ENCODE measurements around the gene SHROOM1. TPM values are rescaled to one million over a fixed set of nuclear protein-coding genes. Genes with fewer than 3 reads are reported as not detected.

The SHROOM1 gene
- total RNA-seq, 1 experiment from 2014 or later, result 24.5 TPM

GRCh38 chr5:132825834-132826391, 4.5 kb downstream of the SHROOM1 start:
- no peaks in the 10 kb centered on the region for H3K9me3 Mint-ChIP-seq (ENCODE audit: low read depth, unreplicated experiment)
- DNase-seq, result no peak
- no peak overlapping the region for H3K27ac Mint-ChIP-seq (ENCODE audit: unreplicated experiment)
- H3K36me3 Mint-ChIP-seq (ENCODE audit: insufficient read depth, unreplicated experiment), result peaks cover 31% of the 10 kb centered on the region
- intact Hi-C loops (cut with micrococcal nuclease; ENCODE audit: unreplicated experiment), result loop anchor here (10.0 kb wide), 1 partner anchor 241 kb away; no protein-coding TSS in a partner anchor
- CTCF ChIA-PET, result interaction anchor here (0.6 kb wide), 1 partner anchor 330 kb away, joined by 3 read pairs; no protein-coding TSS in a partner anchor
- H3K4me1 Mint-ChIP-seq (ENCODE audit: low read depth, unreplicated experiment), result peaks cover 11% of the 10 kb centered on the region
- no peak overlapping the region for H3K4me3 Mint-ChIP-seq (ENCODE audit: low read depth, unreplicated experiment)
- TF ChIP-seq, protein P1, sequence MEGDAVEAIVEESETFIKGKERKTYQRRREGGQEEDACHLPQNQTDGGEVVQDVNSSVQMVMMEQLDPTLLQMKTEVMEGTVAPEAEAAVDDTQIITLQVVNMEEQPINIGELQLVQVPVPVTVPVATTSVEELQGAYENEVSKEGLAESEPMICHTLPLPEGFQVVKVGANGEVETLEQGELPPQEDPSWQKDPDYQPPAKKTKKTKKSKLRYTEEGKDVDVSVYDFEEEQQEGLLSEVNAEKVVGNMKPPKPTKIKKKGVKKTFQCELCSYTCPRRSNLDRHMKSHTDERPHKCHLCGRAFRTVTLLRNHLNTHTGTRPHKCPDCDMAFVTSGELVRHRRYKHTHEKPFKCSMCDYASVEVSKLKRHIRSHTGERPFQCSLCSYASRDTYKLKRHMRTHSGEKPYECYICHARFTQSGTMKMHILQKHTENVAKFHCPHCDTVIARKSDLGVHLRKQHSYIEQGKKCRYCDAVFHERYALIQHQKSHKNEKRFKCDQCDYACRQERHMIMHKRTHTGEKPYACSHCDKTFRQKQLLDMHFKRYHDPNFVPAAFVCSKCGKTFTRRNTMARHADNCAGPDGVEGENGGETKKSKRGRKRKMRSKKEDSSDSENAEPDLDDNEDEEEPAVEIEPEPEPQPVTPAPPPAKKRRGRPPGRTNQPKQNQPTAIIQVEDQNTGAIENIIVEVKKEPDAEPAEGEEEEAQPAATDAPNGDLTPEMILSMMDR (IDR thresholded peaks at IDR 0.05; ENCODE audit: unreplicated experiment), result no peak
- H3K27me3 Mint-ChIP-seq (ENCODE audit: unreplicated experiment), result no peaks in the 10 kb centered on the region
- BruUV-seq (replicated peaks), result no TSS peak

GRCh38 chr5:132825033-132825833, 5.2 kb downstream of the SHROOM1 start:
- CTCF ChIA-PET, result no interaction called here
- Mint-ChIP-seq H3K4me3 (ENCODE audit: low read depth, unreplicated experiment) (no peak overlapping the region), H3K4me1 (ENCODE audit: low read depth, unreplicated experiment) (peaks cover 13% of the 10 kb centered on the region), H3K27me3 (ENCODE audit: unreplicated experiment) (no peaks in the 10 kb centered on the region), H3K36me3 (ENCODE audit: insufficient read depth, unreplicated experiment) (peaks cover 26% of the 10 kb centered on the region), H3K9me3 (ENCODE audit: low read depth, unreplicated experiment) (no peaks in the 10 kb centered on the region), H3K27ac (ENCODE audit: unreplicated experiment) (no peak overlapping the region)
- TF ChIP-seq, protein P1 (IDR thresholded peaks at IDR 0.05; ENCODE audit: unreplicated experiment), result no peak
- intact Hi-C loops (cut with micrococcal nuclease; ENCODE audit: unreplicated experiment), result loop anchor here (10.0 kb wide), 1 partner anchor 240 kb away; no protein-coding TSS in a partner anchor
- DNase-seq, result no peak
- no TSS peak for BruUV-seq (replicated peaks)

GRCh38 chr5:132824426-132824825, 6.0 kb downstream of the SHROOM1 start:
- H3K27me3 Mint-ChIP-seq (ENCODE audit: unreplicated experiment), result no peaks in the 10 kb centered on the region

GRCh38 chr5:132823481-132824050, 6.9 kb downstream of the SHROOM1 start:
- Mint-ChIP-seq H3K9me3 (ENCODE audit: low read depth, unreplicated experiment) (no peaks in the 10 kb centered on the region), H3K27me3 (ENCODE audit: unreplicated experiment) (no peaks in the 10 kb centered on the region), H3K4me3 (ENCODE audit: low read depth, unreplicated experiment) (no peak overlapping the region), H3K36me3 (ENCODE audit: insufficient read depth, unreplicated experiment) (peaks cover 13% of the 10 kb centered on the region), H3K27ac (ENCODE audit: unreplicated experiment) (no peak overlapping the region), H3K4me1 (ENCODE audit: low read depth, unreplicated experiment) (peaks cover 9% of the 10 kb centered on the region)
- TF ChIP-seq, protein P1 (IDR thresholded peaks at IDR 0.05; ENCODE audit: unreplicated experiment), result no peak
- intact Hi-C loops (cut with micrococcal nuclease; ENCODE audit: unreplicated experiment), result loop anchor here (10.0 kb wide), 1 partner anchor 239 kb away; no protein-coding TSS in a partner anchor
- CTCF ChIA-PET, result no interaction called here
- DNase-seq, result no peak
- no TSS peak for BruUV-seq (replicated peaks)

More at GRCh38 chr5:132824426-132824825, 6.0 kb downstream of the SHROOM1 start:
- Mint-ChIP-seq H3K9me3 (ENCODE audit: low read depth, unreplicated experiment) (no peaks in the 10 kb centered on the region), H3K4me1 (ENCODE audit: low read depth, unreplicated experiment) (peaks cover 16% of the 10 kb centered on the region), H3K27ac (ENCODE audit: unreplicated experiment) (no peak overlapping the region), H3K4me3 (ENCODE audit: low read depth, unreplicated experiment) (no peak overlapping the region), H3K36me3 (ENCODE audit: insufficient read depth, unreplicated experiment) (peaks cover 21% of the 10 kb centered on the region)
- CTCF ChIA-PET, result no interaction called here
- TF ChIP-seq, protein P1 (IDR thresholded peaks at IDR 0.05; ENCODE audit: unreplicated experiment), result no peak
- no peak for DNase-seq
- intact Hi-C loops (cut with micrococcal nuclease; ENCODE audit: unreplicated experiment), result loop anchor here (10.0 kb wide), 1 partner anchor 240 kb away; no protein-coding TSS in a partner anchor
- BruUV-seq (replicated peaks), result no TSS peak

All from Calu3 (cell line).